Measurements from ENCODE around the gene PLK2. TPM values are rescaled to one million over a fixed set of nuclear protein-coding genes. Genes with fewer than 3 reads are reported as not detected.

PLK2 gene
- total and polyA plus RNA-seq, 2 of the 8 experiments (the other 6 are each of a cell fraction or from before 2014, with no cell fraction given): 5.8 to 20.6 TPM

- no peaks in the 10 kb centered on the region for H4K20me1 ChIP-seq (replicated peaks in 1 of 2; ENCODE audit: control insufficient read depth in 1 of 2, insufficient read depth in 2 of 2, low read length in 2 of 2)
- no peaks in the 10 kb centered on the region for H3K79me2 ChIP-seq (ENCODE audit: control insufficient read depth in 1 of 2, insufficient read depth in 2 of 2, low read length in 2 of 2)
- H2AFZ ChIP-seq (ENCODE audit: low read length): no peak overlapping the region
- H3K9me3 ChIP-seq (ENCODE audit: insufficient read depth in 2 of 2, low read depth in 1 of 2, low read length in 1 of 2): 0 out of 4 replicates have a peak, but pooled peaks cover 0 to 2% of the 10 kb centered on the region in 2 experiments
- no peaks in the 10 kb centered on the region for H3K36me3 ChIP-seq (ENCODE audit: control insufficient read depth in 2 of 4, insufficient read depth in 4 of 4, low read length in 3 of 4)
- H4K8ac ChIP-seq (ENCODE audit: extremely low read depth, insufficient read depth, low read length): no peak overlapping the region
- H3K4me3 ChIP-seq (ENCODE audit: extremely low read depth in 1 of 4, insufficient read depth in 2 of 4, low read depth in 3 of 4, low read length in 4 of 4): no peak overlapping the region
- no peak overlapping the region for H3K9ac ChIP-seq (replicated peaks in 1 of 4; ENCODE audit: extremely low read depth in 1 of 4, low read depth in 3 of 4, low read length in 3 of 4)
- 89% methylated on average over 3 of the region's 3 CpGs; no CpG with 5 or more reads in 1 of the 2 experiments for whole genome bisulfite sequencing, 2 experiments (ENCODE audit: extremely low coverage in 1 of 2, insufficient coverage in 1 of 2, insufficient read length in 1 of 2, insufficient replicate concordance in 2 of 2, low coverage in 1 of 2, low lambda C conversion rate in 2 of 2, missing lambda C conversion rate in 1 of 2)
- no peak overlapping the region for H3K4ac ChIP-seq (replicated peaks; ENCODE audit: insufficient read length, low read depth, low read length)
- no peak overlapping the region for H3K14ac ChIP-seq (ENCODE audit: insufficient read length)
- H3K27me3 ChIP-seq (replicated peaks in 1 of 4; ENCODE audit: control insufficient read depth in 3 of 4, extremely low read depth in 1 of 4, insufficient read depth in 3 of 4, low read length in 3 of 4): no peaks in the 10 kb centered on the region
- no peak overlapping the region for H2AK5ac ChIP-seq (ENCODE audit: low read depth, low read length)
- no peak overlapping the region for H3K23ac ChIP-seq (ENCODE audit: insufficient read length)
- H3K79me1 ChIP-seq (ENCODE audit: low read depth, low read length): no peaks in the 10 kb centered on the region
- ChIA-PET CTCF (ENCODE audit: partially characterized antibody) (interaction anchor here (1.1 kb wide), 1 partner anchor 20 kb away, joined by 3 read pairs; no protein-coding TSS in a partner anchor), POLR2A (ENCODE audit: partially characterized antibody) (no interaction called here)
- FAIRE-seq: no peak
- H3K4me2 ChIP-seq (ENCODE audit: insufficient read depth in 1 of 2, low read depth in 2 of 2, low read length in 2 of 2): no peak overlapping the region
- H3K56ac ChIP-seq (replicated peaks; ENCODE audit: insufficient read length, low read depth, low read length): no peak overlapping the region
- no peaks in the 10 kb centered on the region for H3K4me1 ChIP-seq (replicated peaks in 1 of 4; ENCODE audit: control insufficient read depth in 3 of 4, insufficient read depth in 4 of 4, low read length in 3 of 4)
- H2BK15ac ChIP-seq (ENCODE audit: low read length): no peak overlapping the region
- H3K18ac ChIP-seq (ENCODE audit: extremely low read depth, low read length): no peak overlapping the region
- H2BK120ac ChIP-seq (replicated peaks; ENCODE audit: low read depth, low read length): no peak overlapping the region
- H4K5ac ChIP-seq (ENCODE audit: insufficient read length, low read depth, low read length): no peak overlapping the region
- DNase-seq (ENCODE audit: low read depth in 1 of 2, low spot score in 2 of 2): no peak
- H3K23me2 ChIP-seq (ENCODE audit: low read depth, low read length): no peaks in the 10 kb centered on the region
- H2BK5ac ChIP-seq (ENCODE audit: low read depth, low read length): no peak overlapping the region
- no peak overlapping the region for H2BK12ac ChIP-seq (ENCODE audit: low read depth, low read length)
- H3K27ac ChIP-seq (ENCODE audit: low read depth, low read length): no peak overlapping the region
- no peak overlapping the region for H2BK20ac ChIP-seq (ENCODE audit: low read length)
- H4K91ac ChIP-seq (replicated peaks; ENCODE audit: insufficient read length, low read length): no peak overlapping the region
- TF ChIP-seq EZH2 (IDR thresholded peaks at IDR 0.05; ENCODE audit: low read depth, low read length, severe bottlenecking): no peak
- no peak for TF ChIP-seq ATF3 (IDR thresholded peaks at IDR 0.05; ENCODE audit: insufficient read depth, low read depth, low read length)
- TF ChIP-seq RFX5 (IDR thresholded peaks at IDR 0.05; ENCODE audit: borderline replicate concordance, low read depth, low read length): no peak
- no peak for TF ChIP-seq SUZ12 (IDR thresholded peaks at IDR 0.05; ENCODE audit: low read length)
- no peak for TF ChIP-seq RNF2 (IDR thresholded peaks at IDR 0.05; ENCODE audit: borderline replicate concordance, low read depth, low read length, missing control alignments, poor library complexity, severe bottlenecking)
- TF ChIP-seq MAFK (IDR thresholded peaks at IDR 0.05; ENCODE audit: low read depth, low read length): no peak
- no peak for TF ChIP-seq TAF7 (optimal IDR thresholded peaks at IDR 0.05; ENCODE audit: borderline replicate concordance, low read depth, low read length)
- TF ChIP-seq SP2 (IDR thresholded peaks at IDR 0.05; ENCODE audit: low read length): no peak
Measured at GRCh38 chr5:58440901-58441460, 18.9 kb downstream of the PLK2 start.
